NCI-H2081 treated with DMSO at 0.1 percent for 48 hours (cell line): Measurements from ENCODE around the gene IPO9.
"Not testable (repeated sequence)": the region's sequence is repeated elsewhere in the genome, so short reads cannot be mapped to it uniquely, and the experiment has no call there.

ENCODE experiments used
- DNase-seq: peaks from one replicate; lab custom pipeline; 2025; lab: John Stamatoyannopoulos, UW

The IPO9 gene

GRCh38 chr1:201809876-201810275 is 19.1 kb upstream of the IPO9 start:
- DNase-seq, result no peak

- no peak for DNase-seq
Measured at GRCh38 chr1:201810466-201811216, 18.3 kb upstream of the IPO9 start.

GRCh38 chr1:201813226-201813625 is 15.7 kb upstream of the IPO9 start:
- DNase-seq, result no peak

GRCh38 chr1:201816309-201816854 is 12.6 kb upstream of the IPO9 start:
- no peak for DNase-seq

- no peak for DNase-seq
Measured at GRCh38 chr1:201818971-201819750, 9.8 kb upstream of the IPO9 start.

- DNase-seq, result no peak
Measured at GRCh38 chr1:201820413-201820812, 8.5 kb upstream of the IPO9 start.

- DNase-seq, result no peak
Measured at GRCh38 chr1:201825245-201825644, 3.7 kb upstream of the IPO9 start.

- no peak for DNase-seq
Measured at GRCh38 chr1:201826830-201827229, 2.1 kb upstream of the IPO9 start.

- DNase-seq, result no peak
Measured at GRCh38 chr1:201827321-201828216, 1.4 kb upstream of the IPO9 start.

- no peak for DNase-seq
Measured at GRCh38 chr1:201828217-201828819, 639 bp upstream of the IPO9 start.

GRCh38 chr1:201831371-201831770 is 2.4 kb downstream of the IPO9 start:
- no peak for DNase-seq

- no peak for DNase-seq
Measured at GRCh38 chr1:201834621-201835020, 5.7 kb downstream of the IPO9 start.

GRCh38 chr1:201838381-201838780 is 9.4 kb downstream of the IPO9 start:
- no peak for DNase-seq

GRCh38 chr1:201839089-201839488 is 10.1 kb downstream of the IPO9 start:
- DNase-seq, result not testable (repeated sequence)

- no peak for DNase-seq
Measured at GRCh38 chr1:201840055-201840454, 11.1 kb downstream of the IPO9 start.

- DNase-seq, result no peak
Measured at GRCh38 chr1:201840490-201840889, 11.5 kb downstream of the IPO9 start.

- DNase-seq, result no peak
Measured at GRCh38 chr1:201841265-201841912, 12.4 kb downstream of the IPO9 start.

GRCh38 chr1:201842472-201843027 is 13.6 kb downstream of the IPO9 start:
- no peak for DNase-seq

- no peak for DNase-seq
Measured at GRCh38 chr1:201845331-201846083, 16.6 kb downstream of the IPO9 start.

GRCh38 chr1:201847150-201847549 is 18.2 kb downstream of the IPO9 start:
- no peak for DNase-seq
